ENCODE data around the gene CNTNAP2.

Gene CNTNAP2

DNA sequence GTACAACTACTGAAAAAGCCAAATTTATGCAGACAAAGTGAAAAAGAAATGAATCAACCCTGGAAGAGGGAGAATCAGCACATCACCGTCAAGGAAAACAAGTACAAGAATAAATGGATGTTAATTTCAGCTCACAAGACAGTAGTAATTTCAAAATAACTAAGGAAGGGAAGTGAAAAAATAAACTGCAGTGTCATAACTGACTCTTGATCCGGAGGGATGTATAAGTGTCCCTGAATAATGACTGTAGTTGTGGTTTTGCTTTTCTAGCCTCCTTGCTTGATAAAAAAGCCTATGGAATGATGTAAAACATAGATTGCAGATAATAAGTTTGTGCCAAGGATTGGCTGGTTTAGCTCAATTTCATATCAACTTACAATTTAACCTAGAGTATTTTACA is 1752.9 kb downstream of the CNTNAP2 start:
- no peak for DNase-seq (ENCODE audit: extremely low read depth, low read depth)
- no peak overlapping the region for H3K4me3 ChIP-seq (replicated peaks; ENCODE audit: low read depth, low read length)
- TF ChIP-seq, protein P1, sequence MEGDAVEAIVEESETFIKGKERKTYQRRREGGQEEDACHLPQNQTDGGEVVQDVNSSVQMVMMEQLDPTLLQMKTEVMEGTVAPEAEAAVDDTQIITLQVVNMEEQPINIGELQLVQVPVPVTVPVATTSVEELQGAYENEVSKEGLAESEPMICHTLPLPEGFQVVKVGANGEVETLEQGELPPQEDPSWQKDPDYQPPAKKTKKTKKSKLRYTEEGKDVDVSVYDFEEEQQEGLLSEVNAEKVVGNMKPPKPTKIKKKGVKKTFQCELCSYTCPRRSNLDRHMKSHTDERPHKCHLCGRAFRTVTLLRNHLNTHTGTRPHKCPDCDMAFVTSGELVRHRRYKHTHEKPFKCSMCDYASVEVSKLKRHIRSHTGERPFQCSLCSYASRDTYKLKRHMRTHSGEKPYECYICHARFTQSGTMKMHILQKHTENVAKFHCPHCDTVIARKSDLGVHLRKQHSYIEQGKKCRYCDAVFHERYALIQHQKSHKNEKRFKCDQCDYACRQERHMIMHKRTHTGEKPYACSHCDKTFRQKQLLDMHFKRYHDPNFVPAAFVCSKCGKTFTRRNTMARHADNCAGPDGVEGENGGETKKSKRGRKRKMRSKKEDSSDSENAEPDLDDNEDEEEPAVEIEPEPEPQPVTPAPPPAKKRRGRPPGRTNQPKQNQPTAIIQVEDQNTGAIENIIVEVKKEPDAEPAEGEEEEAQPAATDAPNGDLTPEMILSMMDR (IDR thresholded peaks at IDR 0.05; ENCODE audit: low read depth, low read length, missing control alignments): no peak

DNA sequence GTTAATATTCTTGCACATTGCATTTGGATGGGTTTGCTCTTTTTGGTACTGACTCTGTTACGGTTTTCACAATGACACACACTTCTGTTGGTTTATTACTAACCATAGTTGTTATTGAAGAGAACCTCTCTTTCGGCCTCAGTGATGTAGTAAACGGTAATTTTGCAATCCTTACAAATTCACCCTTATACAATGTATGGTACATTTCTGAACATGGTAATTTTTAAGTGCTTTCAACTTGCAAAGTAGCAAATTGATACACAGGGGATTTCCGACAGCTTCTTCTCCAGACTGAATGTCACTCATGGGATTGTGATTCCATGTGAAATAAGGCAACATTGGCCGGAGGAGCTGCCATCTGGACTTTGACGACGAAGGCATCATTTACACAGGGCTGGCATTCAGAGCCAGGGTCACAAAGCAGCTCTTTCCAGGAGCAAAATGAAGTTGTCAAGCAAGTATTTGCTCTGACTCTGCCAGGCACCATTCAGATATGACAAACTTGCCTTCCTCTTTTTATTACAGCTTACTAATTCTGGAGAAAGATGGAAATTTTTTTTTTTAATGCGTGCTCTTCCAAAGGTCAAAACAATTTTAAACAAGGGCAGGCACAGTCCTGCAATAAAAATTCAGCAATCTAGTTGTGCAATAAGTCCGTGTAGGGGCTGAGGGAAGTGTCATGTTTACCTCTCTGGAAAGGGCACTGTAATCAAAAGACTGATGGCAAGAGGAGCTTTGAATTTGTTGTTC is 1762.5 kb downstream of the CNTNAP2 start:
- TF ChIP-seq, protein P1 (IDR thresholded peaks at IDR 0.05; ENCODE audit: low read depth, low read length, missing control alignments): no peak
- H3K4me3 ChIP-seq (replicated peaks; ENCODE audit: low read depth, low read length): no peak overlapping the region
- no peak for DNase-seq (ENCODE audit: extremely low read depth, low read depth)

DNA sequence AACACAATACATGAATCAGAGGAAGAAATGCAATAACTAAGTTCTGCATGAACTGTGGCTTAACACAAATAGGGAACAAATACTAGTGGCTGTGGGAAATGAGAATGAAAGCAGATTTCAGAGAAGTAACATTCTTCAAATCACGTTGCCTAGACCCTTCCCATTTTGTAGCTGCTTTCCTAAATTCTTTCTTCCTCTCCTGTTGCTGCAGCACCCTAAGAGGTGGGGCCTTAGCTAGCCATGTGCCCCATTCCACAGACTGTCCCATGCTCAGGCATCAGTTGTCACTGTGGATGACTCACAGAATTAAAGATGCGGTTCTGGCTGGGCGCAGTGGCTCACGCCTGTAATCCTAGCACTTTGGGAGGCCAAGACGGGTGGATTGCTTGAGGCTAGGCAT is 1769.3 kb downstream of the CNTNAP2 start:
- DNase-seq (ENCODE audit: extremely low read depth, low read depth): no peak
- TF ChIP-seq, protein P1 (IDR thresholded peaks at IDR 0.05; ENCODE audit: low read depth, low read length, missing control alignments): no peak
- no peak overlapping the region for H3K4me3 ChIP-seq (replicated peaks; ENCODE audit: low read depth, low read length)

DNA sequence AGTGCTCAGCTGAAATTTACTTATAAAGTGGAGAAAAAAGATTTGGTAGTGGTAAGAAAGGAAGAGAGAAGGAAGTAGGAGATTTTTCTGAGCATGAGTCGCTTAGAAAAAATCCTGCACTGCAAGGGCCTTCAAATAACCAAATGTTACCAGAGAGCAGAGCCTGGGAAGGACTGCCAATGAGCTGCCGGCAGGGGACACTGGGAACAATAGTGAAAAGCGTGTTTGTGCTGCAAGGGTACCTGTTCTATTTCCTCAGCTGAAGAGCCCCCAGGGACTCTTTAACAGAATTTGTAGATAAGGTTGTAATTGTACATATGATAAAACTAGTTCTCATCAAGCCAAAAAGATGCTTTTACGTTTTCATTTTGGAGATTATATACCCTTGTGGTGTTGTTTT is 1777.7 kb downstream of the CNTNAP2 start:
- DNase-seq (ENCODE audit: extremely low read depth, low read depth): no peak

DNA sequence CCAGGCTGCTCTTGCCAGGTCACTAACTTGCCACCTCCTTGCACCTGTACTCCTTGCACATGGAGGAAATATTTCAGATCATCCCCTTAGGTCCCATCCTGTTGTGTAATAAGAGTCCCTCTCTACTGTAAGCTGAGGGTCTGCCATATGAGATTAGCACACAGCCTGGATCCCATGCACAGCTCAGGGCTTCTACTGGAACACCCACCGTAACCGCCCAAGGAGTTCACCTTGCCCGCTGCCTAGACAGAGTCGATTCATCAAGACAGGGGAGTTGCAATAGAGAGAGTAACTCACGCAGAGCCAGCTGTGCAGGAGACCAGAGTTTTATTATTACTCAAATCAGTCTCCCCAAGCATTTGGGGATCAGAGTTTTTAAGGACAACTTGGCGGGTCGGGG is 1779.5 kb downstream of the CNTNAP2 start:
- DNase-seq (ENCODE audit: extremely low read depth, low read depth): no peak
- TF ChIP-seq, protein P1 (IDR thresholded peaks at IDR 0.05; ENCODE audit: low read depth, low read length, missing control alignments): no peak
- H3K4me3 ChIP-seq (replicated peaks; ENCODE audit: low read depth, low read length): no peak overlapping the region

More for the DNA sequence above, 1777.7 kb downstream of the CNTNAP2 start:
- TF ChIP-seq, protein P1 (IDR thresholded peaks at IDR 0.05; ENCODE audit: low read depth, low read length, missing control alignments): no peak
- no peak overlapping the region for H3K4me3 ChIP-seq (replicated peaks; ENCODE audit: low read depth, low read length)

DNA sequence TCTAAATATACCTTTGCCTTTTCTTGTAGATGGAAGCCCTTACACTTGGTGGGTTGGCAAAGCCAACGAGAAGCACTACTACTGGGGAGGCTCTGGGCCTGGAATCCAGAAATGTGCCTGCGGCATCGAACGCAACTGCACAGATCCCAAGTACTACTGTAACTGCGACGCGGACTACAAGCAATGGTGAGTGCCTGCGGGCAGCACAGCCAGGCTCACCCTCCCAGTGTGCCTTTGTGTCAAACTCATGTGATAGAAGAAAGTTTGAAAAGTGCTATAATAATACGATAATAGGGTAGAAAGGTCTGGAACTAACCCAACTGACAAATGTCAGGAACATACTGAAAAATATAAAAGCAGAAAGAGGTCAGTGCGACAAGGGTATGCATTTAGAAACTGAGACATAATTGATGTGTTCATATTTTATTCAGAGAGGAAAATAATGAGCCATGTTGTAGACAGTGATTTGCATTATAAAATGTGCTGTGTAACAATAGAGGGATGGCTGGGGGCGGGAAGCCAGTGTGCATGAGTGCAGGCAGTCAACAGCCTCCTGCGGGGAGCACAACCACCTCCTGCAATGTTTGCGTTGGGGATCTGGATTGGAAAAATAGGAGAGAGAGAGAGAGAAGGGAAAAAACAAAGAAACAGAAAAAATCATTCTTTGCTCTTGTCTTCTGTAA is 1787.1 kb downstream of the CNTNAP2 start:
- TF ChIP-seq, protein P1 (IDR thresholded peaks at IDR 0.05; ENCODE audit: low read depth, low read length, missing control alignments): no peak
- DNase-seq (ENCODE audit: extremely low read depth, low read depth): no peak
- H3K4me3 ChIP-seq (replicated peaks; ENCODE audit: low read depth, low read length): no peak overlapping the region
